HCT116 (cell line): Measurements from ENCODE around the gene KCND2. TPM values are rescaled to one million over a fixed set of nuclear protein-coding genes. Genes with fewer than 3 reads are reported as not detected.

ENCODE experiments used
- ATAC-seq: fragments of 200-7000 bp; cut with Tn5 transposase; 2 replicates; pipeline ENCODE4 v1.9.1; 2020; ENCODE audit warnings: mild to moderate bottlenecking, moderate library complexity
- BruUV-seq: library from RNA; stranded (reverse); fragments of 400-500 nt; replicated peaks from 2 replicates; lab custom pipeline; 2021; lab: Mats Ljungman, UMichigan
- CTCF ChIA-PET: fragments of 300-600 bp; sonication (Branson Sonifier 250); formaldehyde crosslinking; loops from one replicate; lab custom pipeline; 2021; ENCODE audit warnings: antibody characterized with exemption; lab: Charles Lee
- POLR2A ChIA-PET: fragments of 300-600, 350-600 bp; sonication (Branson Sonifier 250); formaldehyde crosslinking; loops from one replicate; lab custom pipeline; 2021; ENCODE audit warnings: antibody characterized with exemption; lab: Charles Lee
- RAD21 ChIA-PET, 2 experiments: fragments of 300-600 bp; sonication (Branson Sonifier 250); formaldehyde crosslinking; loops; one replicate each; lab custom pipeline; 2023; ENCODE audit warnings: low total read pairs in 2 of 2; ENCODE audit not compliant: uncharacterized antibody in 2 of 2, unreplicated experiment in 2 of 2, low non-redundant PET in 1 of 2; lab: Charles Lee
- DNase-seq: peaks from one replicate; pipeline ENCODE4 v3.0.0-alpha.2; 2010; ENCODE audit warnings: low read depth, low spot score
- H2AFZ ChIP-seq: fragments of 200-600 bp; shearing (Covaris generic), sonication (generic); 2 replicates; pipeline ENCODE4 v1.6.1; 2017; ENCODE audit warnings: low read depth, mixed run types, mixed read lengths, antibody characterized with exemption, low read length; ENCODE audit not compliant: poor library complexity, severe bottlenecking
- H3K27ac ChIP-seq: 2 replicates; pipeline ENCODE4 v1.5.1; 2012; ENCODE audit warnings: low read depth, low read length
- H3K27me3 ChIP-seq: fragments of 200-600 bp; sonication (generic); 2 replicates; pipeline ENCODE4 v1.6.1; 2016; ENCODE audit warnings: mixed run types, low read length, mixed read lengths; ENCODE audit not compliant: insufficient read depth
- H3K36me3 ChIP-seq, 2 experiments: fragments of 200-500 bp in 1 of 2; fragments of 200-600 bp in 1 of 2; sonication (Bioruptor generic) in 1 of 2; sonication (generic) in 1 of 2; 2 replicates each; pipeline versions ENCODE4 v1.5.1 to v1.6.1; 2014 to 2016; ENCODE audit warnings: low read length in 2 of 2, inconsistent platforms in 1 of 2, mixed read lengths in 1 of 2, mixed run types in 1 of 2; ENCODE audit not compliant: insufficient read depth in 2 of 2, control insufficient read depth in 1 of 2
- H3K4me1 ChIP-seq, 2 experiments: fragments of 200-600 bp in 1 of 2; sonication (generic) in 1 of 2; 2 replicates each; pipeline versions ENCODE4 v1.5.1 to v1.6.1; 2012 to 2017; ENCODE audit warnings: low read length in 2 of 2, inconsistent platforms in 1 of 2, mild to moderate bottlenecking in 1 of 2, mixed read lengths in 1 of 2, mixed run types in 1 of 2, moderate library complexity in 1 of 2; ENCODE audit not compliant: insufficient read depth in 2 of 2, control insufficient read depth in 1 of 2
- H3K4me2 ChIP-seq: fragments of 200-600 bp; sonication (generic); 2 replicates; pipeline ENCODE4 v1.6.1; 2017; ENCODE audit warnings: mixed run types, low read length, mixed read lengths
- H3K4me3 ChIP-seq, 2 experiments: fragments of 200-600 bp in 1 of 2; sonication (generic) in 1 of 2; replicated peaks in 1 of 2; 2 replicates each; pipeline ENCODE4 v1.5.1; 2011 to 2016; ENCODE audit warnings: low read length in 2 of 2, control low read depth in 1 of 2, low read depth in 1 of 2, mild to moderate bottlenecking in 1 of 2, mixed read lengths in 1 of 2, mixed run types in 1 of 2
- H3K79me2 ChIP-seq: fragments of 200-600 bp; sonication (generic); 2 replicates; pipeline ENCODE4 v1.6.1; 2017; ENCODE audit warnings: mild to moderate bottlenecking, mixed run types, low read length, moderate library complexity, mixed read lengths; ENCODE audit not compliant: insufficient read depth
- H3K9ac ChIP-seq: fragments of 200-600 bp; sonication (generic); 2 replicates; pipeline ENCODE4 v1.6.1; 2016; ENCODE audit warnings: low read length, mixed read lengths
- H3K9me2 ChIP-seq: fragments of 200-600 bp; sonication (generic), shearing (Covaris generic); 2 replicates; pipeline ENCODE4 v1.6.1; 2017; ENCODE audit warnings: mixed run types, mild to moderate bottlenecking, moderate library complexity; ENCODE audit not compliant: insufficient read depth
- H3K9me3 ChIP-seq, 2 experiments: fragments of 200-500 bp in 1 of 2; fragments of 200-600 bp in 1 of 2; sonication (Bioruptor generic) in 1 of 2; sonication (generic) in 1 of 2; 2 replicates each; pipeline ENCODE4 v1.6.1; 2014 to 2017; ENCODE audit warnings: low read length in 2 of 2, mixed read lengths in 2 of 2, inconsistent platforms in 1 of 2, low read depth in 1 of 2, mild to moderate bottlenecking in 1 of 2, mixed run types in 1 of 2, moderate library complexity in 1 of 2; ENCODE audit not compliant: control insufficient read depth in 1 of 2, insufficient read depth in 1 of 2
- H4K20me1 ChIP-seq: fragments of 200-600 bp; sonication (generic), shearing (Covaris generic); 2 replicates; pipeline ENCODE4 v1.6.1; 2017; ENCODE audit warnings: mixed run types, mild to moderate bottlenecking, moderate library complexity; ENCODE audit not compliant: insufficient read depth
- EZH2 ChIP-seq: fragments of 200-600 bp; sonication (generic); IDR thresholded peaks from 2 replicates; pipeline ENCODE4 v1.6.1; 2017; ENCODE audit warnings: antibody characterized with exemption, mixed run types
- FOSL1 ChIP-seq: IDR thresholded peaks from 2 replicates; pipeline ENCODE4 v1.6.1; 2012; ENCODE audit warnings: low read depth
- JUND ChIP-seq: IDR thresholded peaks from 2 replicates; pipeline ENCODE4 v1.6.1; 2012
- SIN3A ChIP-seq: IDR thresholded peaks from 2 replicates; pipeline ENCODE4 v1.6.1; 2012; ENCODE audit warnings: low read depth
- ZFX ChIP-seq: fragments of 450-650 bp; IDR thresholded peaks from 2 replicates; pipeline ENCODE4 v1.6.1; 2017
- ZNF274 ChIP-seq: fragments of 200-500 bp; sonication (Bioruptor generic); IDR thresholded peaks from 2 replicates; pipeline ENCODE4 v1.6.1; 2014; ENCODE audit warnings: mild to moderate bottlenecking, low read depth, low read length, inconsistent platforms
- intact Hi-C: fragments of 100-400 bp; cut with micrococcal nuclease; formaldehyde crosslinking; loops from 2 replicates; pipeline ENCODE4 v1.10.0; 2022
- total RNA-seq: library from RNA; stranded (reverse); gene quantifications from one replicate; pipeline ENCODE4 v1.2.1, GENCODE V29; 2021; ENCODE audit not compliant: unreplicated experiment
- TF ChIP-seq, protein P1 (sequence below), 3 experiments: fragments of 200-600 bp in 1 of 3; sonication (generic) in 1 of 3; IDR thresholded peaks in 2 of 3; conservative IDR thresholded peaks in 1 of 3; 2 replicates each; pipeline ENCODE4 v1.5.1; 2012 to 2017; ENCODE audit warnings: low read depth in 2 of 3, low read length in 2 of 3, antibody characterized with exemption in 1 of 3, borderline replicate concordance in 1 of 3, control low read depth in 1 of 3, mild to moderate bottlenecking in 1 of 3, mixed read lengths in 1 of 3, mixed run types in 1 of 3, moderate library complexity in 1 of 3; ENCODE audit not compliant: insufficient read depth in 1 of 3
- TF ChIP-seq, protein P2 (sequence below): IDR thresholded peaks from 2 replicates; pipeline ENCODE4 v1.6.1; 2011; ENCODE audit warnings: mild to moderate bottlenecking, low read length, moderate library complexity; ENCODE audit not compliant: insufficient replicate concordance; ENCODE audit errors: extremely low read depth

The KCND2 gene
- total RNA-seq, 1 experiment from 2014 or later, result 0.05 TPM

DNA sequence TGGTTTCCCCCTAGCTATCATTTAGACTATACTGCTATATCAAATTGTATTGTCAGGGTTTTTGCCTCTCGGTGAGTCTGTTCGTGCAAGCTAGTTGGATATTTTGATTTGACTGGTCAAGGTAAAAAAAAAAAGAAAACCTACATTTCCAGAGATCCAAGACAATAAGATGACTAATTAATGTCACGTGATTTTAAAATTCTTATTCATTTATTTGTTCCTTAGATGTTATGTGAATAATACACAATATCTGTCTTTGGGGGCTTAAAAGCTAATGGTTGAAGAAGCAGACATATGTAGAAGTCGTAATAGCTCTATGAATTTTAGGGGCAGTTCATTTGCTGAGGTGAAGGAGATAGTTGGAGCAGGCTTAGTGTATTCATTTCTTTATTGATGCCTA, 191.1 kb downstream of the KCND2 start:
- no peak overlapping the region for H2AFZ ChIP-seq
- intact Hi-C loops, result no loop called here
- no peak overlapping the region for H3K27ac ChIP-seq
- H4K20me1 ChIP-seq, result no peaks in the 10 kb centered on the region
- no peaks in the 10 kb centered on the region for H3K9me2 ChIP-seq
- no peaks in the 10 kb centered on the region for H3K9me3 ChIP-seq
- no peaks in the 10 kb centered on the region for H3K27me3 ChIP-seq
- TF ChIP-seq FOSL1 (no peak), JUND (no peak), EZH2 (no peak), ZNF274 (no peak), SIN3A (no peak), ZFX (no peak)
- TF ChIP-seq, protein P1, sequence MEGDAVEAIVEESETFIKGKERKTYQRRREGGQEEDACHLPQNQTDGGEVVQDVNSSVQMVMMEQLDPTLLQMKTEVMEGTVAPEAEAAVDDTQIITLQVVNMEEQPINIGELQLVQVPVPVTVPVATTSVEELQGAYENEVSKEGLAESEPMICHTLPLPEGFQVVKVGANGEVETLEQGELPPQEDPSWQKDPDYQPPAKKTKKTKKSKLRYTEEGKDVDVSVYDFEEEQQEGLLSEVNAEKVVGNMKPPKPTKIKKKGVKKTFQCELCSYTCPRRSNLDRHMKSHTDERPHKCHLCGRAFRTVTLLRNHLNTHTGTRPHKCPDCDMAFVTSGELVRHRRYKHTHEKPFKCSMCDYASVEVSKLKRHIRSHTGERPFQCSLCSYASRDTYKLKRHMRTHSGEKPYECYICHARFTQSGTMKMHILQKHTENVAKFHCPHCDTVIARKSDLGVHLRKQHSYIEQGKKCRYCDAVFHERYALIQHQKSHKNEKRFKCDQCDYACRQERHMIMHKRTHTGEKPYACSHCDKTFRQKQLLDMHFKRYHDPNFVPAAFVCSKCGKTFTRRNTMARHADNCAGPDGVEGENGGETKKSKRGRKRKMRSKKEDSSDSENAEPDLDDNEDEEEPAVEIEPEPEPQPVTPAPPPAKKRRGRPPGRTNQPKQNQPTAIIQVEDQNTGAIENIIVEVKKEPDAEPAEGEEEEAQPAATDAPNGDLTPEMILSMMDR (IDR thresholded peaks at IDR 0.05 in 2 of 3, conservative IDR thresholded peaks at IDR 0.05 in 1 of 3; ENCODE audit: borderline replicate concordance in 1 of 3, insufficient read depth in 1 of 3, low read depth in 2 of 3, low read length in 2 of 3), result no peak
- TF ChIP-seq, protein P2, sequence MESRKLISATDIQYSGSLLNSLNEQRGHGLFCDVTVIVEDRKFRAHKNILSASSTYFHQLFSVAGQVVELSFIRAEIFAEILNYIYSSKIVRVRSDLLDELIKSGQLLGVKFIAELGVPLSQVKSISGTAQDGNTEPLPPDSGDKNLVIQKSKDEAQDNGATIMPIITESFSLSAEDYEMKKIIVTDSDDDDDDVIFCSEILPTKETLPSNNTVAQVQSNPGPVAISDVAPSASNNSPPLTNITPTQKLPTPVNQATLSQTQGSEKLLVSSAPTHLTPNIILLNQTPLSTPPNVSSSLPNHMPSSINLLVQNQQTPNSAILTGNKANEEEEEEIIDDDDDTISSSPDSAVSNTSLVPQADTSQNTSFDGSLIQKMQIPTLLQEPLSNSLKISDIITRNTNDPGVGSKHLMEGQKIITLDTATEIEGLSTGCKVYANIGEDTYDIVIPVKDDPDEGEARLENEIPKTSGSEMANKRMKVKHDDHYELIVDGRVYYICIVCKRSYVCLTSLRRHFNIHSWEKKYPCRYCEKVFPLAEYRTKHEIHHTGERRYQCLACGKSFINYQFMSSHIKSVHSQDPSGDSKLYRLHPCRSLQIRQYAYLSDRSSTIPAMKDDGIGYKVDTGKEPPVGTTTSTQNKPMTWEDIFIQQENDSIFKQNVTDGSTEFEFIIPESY, result no peak
- ATAC-seq (no peak), DNase-seq (no peak)
- BruUV-seq, result no TSS peak
- no peaks in the 10 kb centered on the region for H3K4me1 ChIP-seq
- H3K9ac ChIP-seq, result no peak overlapping the region
- ChIA-PET RAD21 (no interaction called here), CTCF (no interaction called here), POLR2A (no interaction called here)
- H3K36me3 ChIP-seq, result no peaks in the 10 kb centered on the region
- H3K79me2 ChIP-seq, result no peaks in the 10 kb centered on the region
- H3K4me2 ChIP-seq, result no peak overlapping the region
- H3K4me3 ChIP-seq, result no peak overlapping the region
